ENCODE results near the gene MRPL10.

The MRPL10 gene

DNA sequence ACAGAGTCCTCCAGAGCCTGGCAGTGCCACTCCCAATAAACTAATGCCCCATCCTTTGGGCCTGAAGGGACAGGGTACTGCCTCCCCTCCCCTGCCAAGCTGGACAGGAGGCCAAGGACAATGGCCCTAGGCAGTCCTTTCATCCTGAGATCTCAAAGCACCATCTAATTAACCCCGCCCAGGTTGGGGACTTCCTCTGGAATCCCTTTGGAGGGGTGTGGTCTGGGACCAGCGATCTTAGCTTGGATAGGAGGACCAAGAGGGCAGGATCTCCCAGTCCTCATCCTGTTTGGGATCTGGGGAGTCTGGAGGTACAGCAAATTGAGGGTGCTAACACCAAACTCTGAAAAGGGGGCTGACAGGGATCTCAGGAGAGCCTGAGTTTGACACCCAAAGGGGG is 37.8 kb upstream of the MRPL10 start:
- peaks cover 48 to 65% of the 10 kb centered on the region in 2 donors for H3K27me3 Mint-ChIP-seq
- peaks cover 0 to under 1% of the 10 kb centered on the region in 2 donors for H3K36me3 Mint-ChIP-seq
- H3K27ac Mint-ChIP-seq = no peak overlapping the region
- no peak for ATAC-seq (replicated peaks)
- H3K4me1 Mint-ChIP-seq = peaks cover 4 to 18% of the 10 kb centered on the region in 2 donors
- no peaks in the 10 kb centered on the region for H3K9me3 Mint-ChIP-seq
- H3K4me3 Mint-ChIP-seq = no peak overlapping the region
- no peak for DNase-seq

DNA sequence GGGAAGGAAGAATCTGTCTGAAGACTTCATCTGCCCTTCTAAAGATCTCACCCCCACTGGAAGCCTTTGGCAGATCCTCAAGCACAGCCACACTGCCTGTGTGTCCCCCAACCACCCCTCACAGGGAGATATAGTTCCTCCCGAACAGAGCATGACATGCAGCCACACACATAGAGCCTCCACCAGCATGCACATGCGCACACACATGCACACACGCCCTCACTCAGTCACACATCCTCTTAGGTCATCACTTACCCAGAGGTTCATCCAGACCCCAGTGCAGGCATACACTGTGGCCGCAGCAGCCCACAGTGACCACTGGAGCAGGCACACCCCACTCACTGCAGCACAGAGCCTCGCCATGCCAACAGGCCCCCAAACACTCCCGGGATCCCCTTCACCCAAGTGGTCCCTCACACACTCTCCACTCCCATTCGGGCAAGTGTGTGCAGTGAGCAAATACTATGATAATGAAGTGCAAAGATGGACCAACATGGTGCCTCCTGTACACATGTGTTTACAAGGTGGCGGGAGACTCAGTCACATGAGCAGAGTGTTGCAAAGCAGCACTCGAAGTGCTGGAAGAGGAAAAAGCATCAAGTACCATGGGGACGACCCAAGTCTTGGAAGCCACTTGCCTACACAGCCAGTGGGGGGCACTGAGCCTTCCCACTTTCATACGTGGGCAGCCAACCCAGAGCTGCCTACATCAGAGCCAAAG is 36.6 kb upstream of the MRPL10 start:
- peaks cover 0 to 2% of the 10 kb centered on the region in 2 donors for H3K9me3 Mint-ChIP-seq
- peaks cover 0 to 1% of the 10 kb centered on the region in 2 donors for H3K36me3 Mint-ChIP-seq
- H3K4me1 Mint-ChIP-seq = peaks cover 4 to 14% of the 10 kb centered on the region in 2 donors
- DNase-seq = no peak
- H3K27me3 Mint-ChIP-seq = peaks cover 44 to 53% of the 10 kb centered on the region in 2 donors
- no peak overlapping the region for H3K27ac Mint-ChIP-seq
- ATAC-seq (replicated peaks) = no peak
- H3K4me3 Mint-ChIP-seq = no peak overlapping the region

DNA sequence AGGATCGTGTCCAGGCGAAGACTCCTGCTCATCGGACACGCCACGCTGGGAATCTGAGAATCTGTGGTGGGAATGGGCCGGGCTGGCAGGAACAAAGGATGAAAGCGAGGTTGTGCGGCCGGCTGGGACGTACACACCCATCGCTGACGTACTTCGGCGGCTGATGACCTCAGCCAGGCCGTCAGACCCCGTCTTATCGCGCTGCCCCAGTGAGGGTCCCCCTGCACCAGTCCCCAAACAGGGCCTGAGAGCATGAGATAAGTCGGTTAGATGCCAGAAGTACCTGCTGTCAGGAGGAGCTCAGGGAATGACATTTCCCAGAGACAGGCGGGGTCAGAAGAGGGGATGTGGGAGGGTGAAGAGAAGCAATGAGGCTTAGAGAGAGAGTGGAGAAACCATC is 35.6 kb upstream of the MRPL10 start:
- Mint-ChIP-seq H3K27ac (no peak overlapping the region), H3K4me1 (peaks cover 3 to 4% of the 10 kb centered on the region in 2 donors), H3K36me3 (peaks cover 0 to 1% of the 10 kb centered on the region in 2 donors), H3K27me3 (peaks cover 39 to 43% of the 10 kb centered on the region in 2 donors), H3K4me3 (no peak overlapping the region), H3K9me3 (peaks cover 0 to 2% of the 10 kb centered on the region in 2 donors)
- DNase-seq (no peak), ATAC-seq (replicated peaks) (no peak)

DNA sequence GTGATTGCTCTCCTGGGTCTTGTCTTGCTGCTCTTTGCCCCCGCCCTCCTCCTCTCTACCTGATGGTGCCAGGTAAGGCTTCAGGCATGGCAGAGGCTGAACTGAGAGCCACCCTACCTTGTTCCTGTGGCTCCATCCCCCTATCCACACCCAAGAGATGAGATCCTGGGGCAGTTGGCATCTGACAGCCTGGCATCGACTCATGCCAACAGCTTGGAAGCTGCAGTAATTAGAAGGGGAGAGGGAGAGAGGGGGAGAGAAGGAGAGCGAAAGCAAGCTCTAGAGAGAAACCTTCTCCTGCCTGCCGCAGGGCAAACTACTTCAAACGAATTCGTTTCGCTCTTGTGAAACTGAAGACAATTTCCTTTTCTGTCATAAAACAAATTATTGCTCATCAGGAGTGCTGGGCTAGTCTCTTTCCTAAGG is 33.5 kb upstream of the MRPL10 start:
- DNase-seq = no peak

DNA sequence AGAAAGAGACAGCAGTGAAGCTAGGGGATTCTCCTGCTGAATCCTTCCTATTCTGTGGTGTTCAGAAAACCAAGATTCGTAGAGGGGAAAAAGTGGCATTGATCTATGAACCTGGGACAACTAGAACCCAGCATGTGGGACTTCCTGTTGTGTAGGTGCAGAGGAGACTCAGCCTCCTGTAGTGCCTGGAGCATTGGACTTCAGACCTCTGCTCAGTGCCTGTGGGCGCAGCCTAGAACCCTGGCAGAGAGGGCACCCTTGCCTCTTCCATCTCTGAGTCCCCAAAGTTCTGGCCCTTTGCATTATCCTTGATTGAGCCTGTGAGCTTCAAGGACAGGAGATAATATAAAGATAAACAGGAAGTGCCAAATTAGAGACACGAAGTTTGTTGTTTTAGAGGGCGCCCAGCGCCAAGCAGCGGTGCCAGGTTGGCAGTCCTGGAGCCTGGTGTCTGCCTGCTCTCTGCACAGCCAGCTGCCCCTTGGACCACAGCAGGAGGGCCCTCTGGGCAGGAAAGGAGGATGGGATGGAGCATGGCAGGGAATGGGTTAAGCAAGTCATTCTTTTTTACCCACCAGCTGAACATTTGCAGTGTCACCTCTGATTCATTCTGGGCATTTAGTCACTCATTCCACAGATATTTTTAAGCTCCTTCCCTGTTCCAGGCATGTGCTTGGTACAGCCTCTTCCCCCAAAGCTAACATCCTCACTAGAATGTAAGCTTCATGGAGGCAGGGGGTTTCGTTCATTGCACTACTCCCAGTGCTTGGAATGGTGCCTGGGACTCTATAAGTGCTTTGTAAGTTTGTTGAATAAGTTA is 31.5 kb upstream of the MRPL10 start:
- ATAC-seq (replicated peaks) (no peak), DNase-seq (no peak)
- Mint-ChIP-seq H3K4me3 (no peak overlapping the region), H3K9me3 (peaks cover 0 to 2% of the 10 kb centered on the region in 2 donors), H3K4me1 (peaks cover 0 to 1% of the 10 kb centered on the region in 2 donors), H3K36me3 (peaks cover 0 to 1% of the 10 kb centered on the region in 2 donors), H3K27me3 (peaks cover 36 to 41% of the 10 kb centered on the region in 2 donors), H3K27ac (no peak overlapping the region)

More for the DNA sequence above, 33.5 kb upstream of the MRPL10 start:
- H3K27ac Mint-ChIP-seq = no peak overlapping the region
- H3K4me1 Mint-ChIP-seq = peaks cover 0 to 1% of the 10 kb centered on the region in 2 donors
- H3K36me3 Mint-ChIP-seq = peaks cover 0 to 1% of the 10 kb centered on the region in 2 donors
- H3K27me3 Mint-ChIP-seq = peaks cover 33 to 35% of the 10 kb centered on the region in 2 donors
- no peak overlapping the region for H3K4me3 Mint-ChIP-seq
- H3K9me3 Mint-ChIP-seq = peaks cover 0 to 2% of the 10 kb centered on the region in 2 donors
- ATAC-seq (replicated peaks) = no peak

DNA sequence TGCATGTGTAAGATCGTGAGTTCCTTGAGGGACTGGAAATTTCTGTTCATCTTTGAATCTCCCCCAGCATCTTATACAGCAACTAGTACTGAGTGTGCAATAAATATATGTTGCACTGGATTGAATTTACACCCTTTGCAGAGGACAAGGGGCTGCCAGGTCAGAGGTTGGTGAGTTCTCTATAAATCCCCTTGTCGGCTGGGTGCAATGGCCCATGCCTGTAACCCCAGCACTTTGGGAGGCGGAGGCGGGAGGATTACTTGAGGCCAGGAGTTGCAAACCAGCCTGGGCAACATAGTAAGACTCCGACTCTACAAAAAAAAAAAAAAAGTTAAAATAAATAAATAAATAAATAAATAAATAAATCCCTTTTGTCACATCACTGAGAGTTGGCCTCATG is 29.0 kb upstream of the MRPL10 start:
- Mint-ChIP-seq H3K27me3 (peaks cover 40 to 45% of the 10 kb centered on the region in 2 donors), H3K27ac (no peak overlapping the region)

DNA sequence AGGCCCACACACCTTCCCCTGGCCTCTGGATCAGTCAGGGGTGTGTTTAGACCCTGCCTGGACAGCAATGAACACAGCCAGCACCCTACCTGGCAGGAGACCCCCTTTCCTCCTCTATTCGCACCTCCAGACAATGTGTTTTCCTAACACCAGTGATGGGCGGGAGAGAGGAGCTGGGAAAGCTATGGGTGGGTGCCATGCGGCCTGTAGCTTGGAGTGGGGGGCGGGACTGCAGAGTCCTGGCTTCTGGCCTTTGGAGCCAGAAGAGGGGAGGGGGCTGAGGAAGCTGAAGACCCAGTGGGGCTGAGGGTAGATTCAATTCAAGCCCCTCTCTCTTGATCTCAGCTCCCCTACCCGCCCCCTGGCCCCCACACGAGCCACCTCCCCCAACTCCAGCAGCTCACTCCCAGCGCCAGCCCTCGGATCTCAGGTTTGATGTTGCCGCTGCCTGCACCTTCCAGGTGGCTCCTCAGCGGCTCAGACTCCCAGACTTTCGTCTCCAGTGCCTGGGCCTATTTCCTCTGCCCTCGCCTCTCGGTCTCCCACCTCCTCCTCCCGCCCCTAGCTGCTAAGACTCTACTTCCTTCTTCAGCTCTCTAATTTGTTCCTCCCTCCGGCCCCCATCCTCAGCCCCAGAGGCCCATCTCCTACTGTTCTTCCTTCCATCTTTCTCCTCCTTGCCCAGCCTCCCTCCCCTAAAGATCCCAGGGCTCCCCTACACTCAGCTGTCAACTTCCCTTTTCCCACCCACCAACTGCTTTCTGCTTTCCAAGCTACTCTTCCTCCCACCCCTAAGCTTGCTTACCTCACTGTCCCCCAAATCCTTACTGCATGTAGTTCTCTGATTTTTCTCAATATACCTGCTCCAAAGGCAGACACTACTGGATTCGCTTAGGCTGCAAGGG is 26.5 kb upstream of the MRPL10 start:
- Mint-ChIP-seq H3K9me3 (no peaks in the 10 kb centered on the region), H3K36me3 (no peaks in the 10 kb centered on the region), H3K4me3 (no peak overlapping the region), H3K4me1 (peaks cover 0 to 1% of the 10 kb centered on the region in 2 donors), H3K27me3 (peaks cover 62 to 64% of the 10 kb centered on the region in 2 donors), H3K27ac (no peak overlapping the region)
- no peak for ATAC-seq (replicated peaks)
- DNase-seq = no peak

More for the DNA sequence above, 29.0 kb upstream of the MRPL10 start:
- Mint-ChIP-seq H3K36me3 (peaks cover 0 to 1% of the 10 kb centered on the region in 2 donors), H3K9me3 (peaks cover 0 to 2% of the 10 kb centered on the region in 2 donors), H3K4me1 (peaks cover 0 to 1% of the 10 kb centered on the region in 2 donors), H3K4me3 (no peak overlapping the region)
- no peak for DNase-seq
- ATAC-seq (replicated peaks) = no peak

DNA sequence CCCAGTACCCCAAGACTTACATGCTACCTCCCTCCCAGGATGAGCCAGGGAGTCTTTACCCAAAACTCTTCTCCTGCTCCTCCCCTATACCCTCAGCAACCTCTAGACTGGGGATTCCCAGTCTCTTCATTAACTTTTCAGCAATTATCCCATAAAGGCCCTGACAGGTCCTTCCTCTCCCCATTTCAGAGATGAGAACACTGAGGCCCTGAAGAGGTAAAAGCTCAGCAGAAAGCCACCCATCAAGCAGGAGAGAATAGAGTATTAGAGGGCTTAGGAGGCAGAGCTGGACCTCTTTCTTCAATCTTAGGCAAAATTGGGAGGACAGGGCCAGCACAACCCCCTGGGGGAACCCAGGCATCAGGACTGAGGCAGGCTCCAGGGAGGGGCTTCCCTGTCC is 25.5 kb upstream of the MRPL10 start:
- no peaks in the 10 kb centered on the region for H3K9me3 Mint-ChIP-seq
- H3K27ac Mint-ChIP-seq = no peak overlapping the region
- ATAC-seq (replicated peaks) = no peak
- peaks cover 8 to 9% of the 10 kb centered on the region in 2 donors for H3K4me1 Mint-ChIP-seq
- DNase-seq = no peak
- H3K4me3 Mint-ChIP-seq = no peak overlapping the region
- H3K27me3 Mint-ChIP-seq = peaks cover 71 to 72% of the 10 kb centered on the region in 2 donors
- no peaks in the 10 kb centered on the region for H3K36me3 Mint-ChIP-seq

DNA sequence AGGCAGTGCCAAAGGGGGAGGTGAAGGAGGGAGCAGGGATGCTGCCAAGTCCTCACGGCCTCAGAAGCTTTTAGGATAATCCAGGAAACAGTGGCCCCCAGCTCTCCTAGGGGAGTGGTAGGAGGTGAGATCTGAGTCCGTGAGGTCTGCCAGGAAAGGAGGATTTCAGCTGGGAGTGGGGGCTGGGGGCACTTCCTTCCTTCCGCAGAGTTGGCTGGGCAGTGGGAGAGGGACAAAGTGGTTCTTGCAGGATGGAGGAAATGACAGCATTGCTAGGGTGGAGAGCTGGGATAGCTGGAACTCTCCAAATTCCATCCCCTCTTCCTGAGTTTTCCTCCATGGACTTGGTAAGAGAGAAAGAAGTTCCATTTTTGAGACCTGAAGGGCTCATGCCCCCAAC is 24.4 kb upstream of the MRPL10 start:
- no peaks in the 10 kb centered on the region for H3K9me3 Mint-ChIP-seq
- H3K4me3 Mint-ChIP-seq = no peak overlapping the region
- H3K4me1 Mint-ChIP-seq = peaks cover 12 to 13% of the 10 kb centered on the region in 2 donors
- no peak for ATAC-seq (replicated peaks)
- peaks cover 77 to 78% of the 10 kb centered on the region in 2 donors for H3K27me3 Mint-ChIP-seq
- H3K27ac Mint-ChIP-seq = no peak overlapping the region
- no peak for DNase-seq
- H3K36me3 Mint-ChIP-seq = no peaks in the 10 kb centered on the region

DNA sequence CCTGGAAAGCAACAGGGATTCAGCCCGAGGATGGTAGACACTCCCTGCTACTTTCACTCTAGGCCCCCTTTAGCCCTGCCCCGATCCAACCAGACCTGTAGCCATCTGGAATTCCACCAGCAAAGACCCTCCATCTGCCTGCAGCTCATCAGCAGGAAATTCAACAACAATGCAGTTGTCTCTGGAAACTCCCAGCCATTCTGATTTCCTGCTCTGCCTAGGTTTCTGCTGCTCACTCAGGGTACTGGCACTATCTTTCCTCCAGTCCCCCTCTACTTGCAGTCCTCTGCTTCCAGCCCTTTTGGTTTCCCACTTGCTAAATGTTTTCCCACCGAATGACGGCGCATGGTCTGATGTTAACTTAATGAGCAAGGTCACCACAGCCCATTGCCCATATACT is 22.3 kb upstream of the MRPL10 start:
- DNase-seq (no peak), ATAC-seq (replicated peaks) (no peak)
- H3K36me3 Mint-ChIP-seq = no peaks in the 10 kb centered on the region
- H3K27me3 Mint-ChIP-seq = peaks cover 82% of the 10 kb centered on the region in 2 donors
- no peak overlapping the region for H3K27ac Mint-ChIP-seq
- no peak overlapping the region for H3K4me3 Mint-ChIP-seq
- H3K4me1 Mint-ChIP-seq = peaks cover 20 to 22% of the 10 kb centered on the region in 2 donors
- H3K9me3 Mint-ChIP-seq = no peaks in the 10 kb centered on the region

DNA sequence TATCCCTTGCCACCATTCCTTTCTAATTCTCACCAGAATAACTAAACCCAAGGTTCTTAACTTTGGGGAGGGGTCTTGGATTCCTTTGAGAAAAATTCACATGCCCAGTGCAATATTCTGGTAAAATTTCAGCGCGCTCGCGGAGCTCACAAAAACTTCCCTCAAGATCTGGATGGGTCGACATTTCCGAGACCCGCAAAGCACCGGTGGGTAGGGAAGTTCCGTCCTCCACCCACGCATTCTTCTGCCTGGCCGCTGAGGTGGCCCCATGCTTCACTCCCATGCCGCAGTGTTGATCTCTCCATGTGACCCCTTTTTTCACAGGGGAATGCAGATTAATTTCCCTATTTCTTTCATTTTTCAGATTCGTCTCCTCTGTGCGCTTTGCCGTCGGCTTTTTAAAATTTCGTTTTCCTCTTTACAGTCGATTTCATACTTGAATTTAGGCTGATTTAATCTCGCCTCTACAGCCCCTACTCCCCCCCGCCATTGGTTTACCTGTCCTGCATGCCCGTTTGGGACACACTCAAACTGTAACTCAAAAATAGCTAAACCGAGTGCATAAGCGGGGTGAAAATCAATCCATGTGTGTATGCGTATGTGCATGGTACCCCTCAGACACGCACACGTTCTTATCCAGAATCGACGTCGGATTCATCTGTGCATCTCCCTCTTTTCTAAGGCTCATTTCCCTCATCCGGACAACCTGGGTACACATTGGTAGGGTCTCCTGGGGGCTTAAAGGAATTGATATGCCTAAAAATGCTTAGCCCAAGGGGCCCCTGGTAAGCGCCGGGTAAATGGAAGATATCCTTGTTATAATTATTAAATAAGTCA is 21.0 kb upstream of the MRPL10 start:
- no peak overlapping the region for H3K27ac Mint-ChIP-seq
- peak in 1 of 2 donors; percentile 36 for ATAC-seq (replicated peaks)
- H3K27me3 Mint-ChIP-seq = peaks cover 81 to 95% of the 10 kb centered on the region in 2 donors
- H3K36me3 Mint-ChIP-seq = no peaks in the 10 kb centered on the region
- DNase-seq = no peak
- H3K4me3 Mint-ChIP-seq = peak overlapping the region; percentile 56 to 60
- H3K4me1 Mint-ChIP-seq = peaks cover 21 to 29% of the 10 kb centered on the region in 2 donors
- no peaks in the 10 kb centered on the region for H3K9me3 Mint-ChIP-seq

DNA sequence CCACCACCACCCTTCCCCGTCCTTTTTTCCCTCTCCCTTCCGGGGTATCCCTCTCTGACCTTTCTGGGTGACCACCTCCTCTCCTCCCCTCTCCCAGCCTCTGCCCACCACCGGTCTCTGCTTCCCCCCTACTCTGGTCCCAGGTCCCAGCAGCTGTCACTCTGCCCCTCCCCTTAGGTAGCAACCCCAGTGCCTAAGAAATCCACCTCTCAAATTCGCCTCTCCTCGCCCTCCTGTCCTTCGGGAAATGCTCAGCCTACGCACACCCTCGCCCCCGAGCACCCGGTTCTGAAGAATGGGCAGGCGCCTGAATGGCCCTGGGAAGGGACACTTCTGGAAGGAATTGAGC is 20.4 kb upstream of the MRPL10 start:
- Mint-ChIP-seq H3K27me3 (peaks cover 81 to 95% of the 10 kb centered on the region in 2 donors), H3K4me3 (peak overlapping the region; percentile 56 to 60), H3K27ac (no peak overlapping the region), H3K36me3 (no peaks in the 10 kb centered on the region), H3K9me3 (no peaks in the 10 kb centered on the region), H3K4me1 (peaks cover 26 to 35% of the 10 kb centered on the region in 2 donors)
- ATAC-seq (replicated peaks) (no peak), DNase-seq (no peak)

Data from stimulated activated naive B cell treated with anti-CD40 and anti-IgM and Interleukin-4, amounts not matched to agents 10 μg/mL and 1 μg/mL and 100 μg/mL, for 72 hours (primary cell).